ENCODE data around the gene CCL22. TPM values are rescaled to one million over a fixed set of nuclear protein-coding genes. Genes with fewer than 3 reads are reported as not detected.

The CCL22 gene
- total RNA-seq, 1 donor from 2014 or later = 34.3 TPM

GRCh38 chr16:57354311-57354710 is 4.3 kb upstream of the CCL22 start:
- intact Hi-C loops (cut with micrococcal nuclease) = no loop called here
- no peaks in the 10 kb centered on the region for H3K9me3 Mint-ChIP-seq
- no peak for DNase-seq (ENCODE audit: low spot score)
- H3K27ac Mint-ChIP-seq = no peak overlapping the region
- H3K4me3 Mint-ChIP-seq (ENCODE audit: low read depth) = no peak overlapping the region
- peaks cover 14% of the 10 kb centered on the region for H3K27me3 Mint-ChIP-seq (ENCODE audit: low read depth)
- peaks cover 14% of the 10 kb centered on the region for H3K4me1 Mint-ChIP-seq (ENCODE audit: low read depth)
- H3K36me3 Mint-ChIP-seq (ENCODE audit: low read depth) = no peaks in the 10 kb centered on the region

GRCh38 chr16:57355898-57356414 is 2.6 kb upstream of the CCL22 start:
- Mint-ChIP-seq H3K27ac (no peak overlapping the region), H3K36me3 (ENCODE audit: low read depth) (no peaks in the 10 kb centered on the region), H3K4me3 (ENCODE audit: low read depth) (no peak overlapping the region), H3K9me3 (no peaks in the 10 kb centered on the region), H3K27me3 (ENCODE audit: low read depth) (peaks cover 7% of the 10 kb centered on the region), H3K4me1 (ENCODE audit: low read depth) (peaks cover 10% of the 10 kb centered on the region)
- intact Hi-C loops (cut with micrococcal nuclease) = no loop called here
- no peak for DNase-seq (ENCODE audit: low spot score)

- H3K4me1 Mint-ChIP-seq (ENCODE audit: low read depth) = peaks cover 10% of the 10 kb centered on the region
- H3K27me3 Mint-ChIP-seq (ENCODE audit: low read depth) = peaks cover 7% of the 10 kb centered on the region
- H3K27ac Mint-ChIP-seq = no peak overlapping the region
- no peaks in the 10 kb centered on the region for H3K36me3 Mint-ChIP-seq (ENCODE audit: low read depth)
- DNase-seq (ENCODE audit: low spot score) = no peak
- no peaks in the 10 kb centered on the region for H3K9me3 Mint-ChIP-seq
- intact Hi-C loops (cut with micrococcal nuclease) = no loop called here
- H3K4me3 Mint-ChIP-seq (ENCODE audit: low read depth) = no peak overlapping the region
Measured at GRCh38 chr16:57356547-57356946, 2.0 kb upstream of the CCL22 start.

GRCh38 chr16:57357330-57358085 is 1.1 kb upstream of the CCL22 start:
- Mint-ChIP-seq H3K9me3 (no peaks in the 10 kb centered on the region), H3K36me3 (ENCODE audit: low read depth) (no peaks in the 10 kb centered on the region), H3K4me3 (ENCODE audit: low read depth) (no peak overlapping the region), H3K4me1 (ENCODE audit: low read depth) (peaks cover 10% of the 10 kb centered on the region), H3K27me3 (ENCODE audit: low read depth) (peaks cover 3% of the 10 kb centered on the region), H3K27ac (peak overlapping the region; percentile 61)
- no peak for DNase-seq (ENCODE audit: low spot score)
- intact Hi-C loops (cut with micrococcal nuclease) = no loop called here

GRCh38 chr16:57358086-57358420 is 530 bp upstream of the CCL22 start:
- H3K4me1 Mint-ChIP-seq (ENCODE audit: low read depth) = peaks cover 10% of the 10 kb centered on the region
- no peaks in the 10 kb centered on the region for H3K36me3 Mint-ChIP-seq (ENCODE audit: low read depth)
- H3K27ac Mint-ChIP-seq = peak overlapping the region; percentile 61
- no peak for DNase-seq (ENCODE audit: low spot score)
- H3K9me3 Mint-ChIP-seq = no peaks in the 10 kb centered on the region
- no peak overlapping the region for H3K4me3 Mint-ChIP-seq (ENCODE audit: low read depth)
- peaks cover 3% of the 10 kb centered on the region for H3K27me3 Mint-ChIP-seq (ENCODE audit: low read depth)
- intact Hi-C loops (cut with micrococcal nuclease) = no loop called here

- H3K27me3 Mint-ChIP-seq (ENCODE audit: low read depth) = peaks cover 7% of the 10 kb centered on the region
- no peak for DNase-seq (ENCODE audit: low spot score)
Measured at GRCh38 chr16:57360321-57360935, 1.8 kb downstream of the CCL22 start.

GRCh38 chr16:57361404-57361803 is 2.8 kb downstream of the CCL22 start:
- peaks cover 10% of the 10 kb centered on the region for H3K4me1 Mint-ChIP-seq (ENCODE audit: low read depth)
- no peak for DNase-seq (ENCODE audit: low spot score)
- H3K36me3 Mint-ChIP-seq (ENCODE audit: low read depth) = no peaks in the 10 kb centered on the region
- H3K27me3 Mint-ChIP-seq (ENCODE audit: low read depth) = peaks cover 7% of the 10 kb centered on the region
- H3K27ac Mint-ChIP-seq = no peak overlapping the region
- intact Hi-C loops (cut with micrococcal nuclease) = no loop called here
- H3K4me3 Mint-ChIP-seq (ENCODE audit: low read depth) = no peak overlapping the region
- H3K9me3 Mint-ChIP-seq = no peaks in the 10 kb centered on the region

More at GRCh38 chr16:57360321-57360935, 1.8 kb downstream of the CCL22 start:
- no peaks in the 10 kb centered on the region for H3K9me3 Mint-ChIP-seq
- H3K4me1 Mint-ChIP-seq (ENCODE audit: low read depth) = peaks cover 10% of the 10 kb centered on the region
- H3K27ac Mint-ChIP-seq = no peak overlapping the region
- H3K36me3 Mint-ChIP-seq (ENCODE audit: low read depth) = no peaks in the 10 kb centered on the region
- no peak overlapping the region for H3K4me3 Mint-ChIP-seq (ENCODE audit: low read depth)
- intact Hi-C loops (cut with micrococcal nuclease) = no loop called here

GRCh38 chr16:57364143-57364542 is 5.6 kb downstream of the CCL22 start:
- no peaks in the 10 kb centered on the region for H3K9me3 Mint-ChIP-seq
- intact Hi-C loops (cut with micrococcal nuclease) = no loop called here
- no peaks in the 10 kb centered on the region for H3K4me1 Mint-ChIP-seq (ENCODE audit: low read depth)
- no peaks in the 10 kb centered on the region for H3K36me3 Mint-ChIP-seq (ENCODE audit: low read depth)
- H3K27me3 Mint-ChIP-seq (ENCODE audit: low read depth) = peaks cover 12% of the 10 kb centered on the region
- DNase-seq (ENCODE audit: low spot score) = no peak
- H3K27ac Mint-ChIP-seq = no peak overlapping the region
- H3K4me3 Mint-ChIP-seq (ENCODE audit: low read depth) = no peak overlapping the region

GRCh38 chr16:57366544-57367040 is 8.0 kb downstream of the CCL22 start:
- DNase-seq (ENCODE audit: low spot score) = no peak
- peaks cover 12% of the 10 kb centered on the region for H3K27me3 Mint-ChIP-seq (ENCODE audit: low read depth)
- no peak overlapping the region for H3K27ac Mint-ChIP-seq
- intact Hi-C loops (cut with micrococcal nuclease) = no loop called here
- no peak overlapping the region for H3K4me3 Mint-ChIP-seq (ENCODE audit: low read depth)
- H3K4me1 Mint-ChIP-seq (ENCODE audit: low read depth) = no peaks in the 10 kb centered on the region
- no peaks in the 10 kb centered on the region for H3K9me3 Mint-ChIP-seq
- no peaks in the 10 kb centered on the region for H3K36me3 Mint-ChIP-seq (ENCODE audit: low read depth)

- Mint-ChIP-seq H3K27me3 (ENCODE audit: low read depth) (peaks cover 12% of the 10 kb centered on the region), H3K36me3 (ENCODE audit: low read depth) (no peaks in the 10 kb centered on the region)
- intact Hi-C loops (cut with micrococcal nuclease) = no loop called here
Measured at GRCh38 chr16:57367116-57367752, 8.7 kb downstream of the CCL22 start.

GRCh38 chr16:57371494-57372371 is 13.2 kb downstream of the CCL22 start:
- no peaks in the 10 kb centered on the region for H3K36me3 Mint-ChIP-seq (ENCODE audit: low read depth)

More at GRCh38 chr16:57367116-57367752, 8.7 kb downstream of the CCL22 start:
- H3K9me3 Mint-ChIP-seq = no peaks in the 10 kb centered on the region
- no peak overlapping the region for H3K27ac Mint-ChIP-seq
- no peak overlapping the region for H3K4me3 Mint-ChIP-seq (ENCODE audit: low read depth)
- DNase-seq (ENCODE audit: low spot score) = no peak
- no peaks in the 10 kb centered on the region for H3K4me1 Mint-ChIP-seq (ENCODE audit: low read depth)

GRCh38 chr16:57372372-57373116 is 14.0 kb downstream of the CCL22 start, which contains the start of gene CX3CL1:
CX3CL1 (plus strand) TSS chr16:57372490; CDS start chr16:57372569, 79 bp downstream.
- no peaks in the 10 kb centered on the region for H3K36me3 Mint-ChIP-seq (ENCODE audit: low read depth)
- H3K27ac Mint-ChIP-seq = no peak within 1 kb of the TSS
- intact Hi-C loops (cut with micrococcal nuclease) = no loop called here
- H3K4me3 Mint-ChIP-seq (ENCODE audit: low read depth) = no peak within 1 kb of the TSS
- H3K9me3 Mint-ChIP-seq = no peaks in the 10 kb centered on the region
- H3K27me3 Mint-ChIP-seq (ENCODE audit: low read depth) = peaks cover 2% of the 10 kb centered on the region
- DNase-seq (ENCODE audit: low spot score) = no peak
- peaks cover 14% of the 10 kb centered on the region for H3K4me1 Mint-ChIP-seq (ENCODE audit: low read depth)

More at GRCh38 chr16:57371494-57372371, 13.2 kb downstream of the CCL22 start:
- Mint-ChIP-seq H3K27me3 (ENCODE audit: low read depth) (peaks cover 5% of the 10 kb centered on the region), H3K4me3 (ENCODE audit: low read depth) (no peak overlapping the region), H3K9me3 (no peaks in the 10 kb centered on the region), H3K4me1 (ENCODE audit: low read depth) (peaks cover 7% of the 10 kb centered on the region), H3K27ac (no peak overlapping the region)
- intact Hi-C loops (cut with micrococcal nuclease) = no loop called here
- no peak for DNase-seq (ENCODE audit: low spot score)
